GM12872 (cell line): Measurements from ENCODE around the gene NIM1K.

Experiments
- TF ChIP-seq, protein P1 (sequence below): IDR thresholded peaks from 3 replicates; pipeline ENCODE4 v1.5.1; 2011; ENCODE audit warnings: low read depth, mild to moderate bottlenecking, low read length, moderate library complexity; ENCODE audit not compliant: insufficient read depth

The NIM1K gene

GRCh38 chr5:43152946-43153345, 39.1 kb upstream of the NIM1K start:
- TF ChIP-seq, protein P1, sequence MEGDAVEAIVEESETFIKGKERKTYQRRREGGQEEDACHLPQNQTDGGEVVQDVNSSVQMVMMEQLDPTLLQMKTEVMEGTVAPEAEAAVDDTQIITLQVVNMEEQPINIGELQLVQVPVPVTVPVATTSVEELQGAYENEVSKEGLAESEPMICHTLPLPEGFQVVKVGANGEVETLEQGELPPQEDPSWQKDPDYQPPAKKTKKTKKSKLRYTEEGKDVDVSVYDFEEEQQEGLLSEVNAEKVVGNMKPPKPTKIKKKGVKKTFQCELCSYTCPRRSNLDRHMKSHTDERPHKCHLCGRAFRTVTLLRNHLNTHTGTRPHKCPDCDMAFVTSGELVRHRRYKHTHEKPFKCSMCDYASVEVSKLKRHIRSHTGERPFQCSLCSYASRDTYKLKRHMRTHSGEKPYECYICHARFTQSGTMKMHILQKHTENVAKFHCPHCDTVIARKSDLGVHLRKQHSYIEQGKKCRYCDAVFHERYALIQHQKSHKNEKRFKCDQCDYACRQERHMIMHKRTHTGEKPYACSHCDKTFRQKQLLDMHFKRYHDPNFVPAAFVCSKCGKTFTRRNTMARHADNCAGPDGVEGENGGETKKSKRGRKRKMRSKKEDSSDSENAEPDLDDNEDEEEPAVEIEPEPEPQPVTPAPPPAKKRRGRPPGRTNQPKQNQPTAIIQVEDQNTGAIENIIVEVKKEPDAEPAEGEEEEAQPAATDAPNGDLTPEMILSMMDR = no peak

DNA sequence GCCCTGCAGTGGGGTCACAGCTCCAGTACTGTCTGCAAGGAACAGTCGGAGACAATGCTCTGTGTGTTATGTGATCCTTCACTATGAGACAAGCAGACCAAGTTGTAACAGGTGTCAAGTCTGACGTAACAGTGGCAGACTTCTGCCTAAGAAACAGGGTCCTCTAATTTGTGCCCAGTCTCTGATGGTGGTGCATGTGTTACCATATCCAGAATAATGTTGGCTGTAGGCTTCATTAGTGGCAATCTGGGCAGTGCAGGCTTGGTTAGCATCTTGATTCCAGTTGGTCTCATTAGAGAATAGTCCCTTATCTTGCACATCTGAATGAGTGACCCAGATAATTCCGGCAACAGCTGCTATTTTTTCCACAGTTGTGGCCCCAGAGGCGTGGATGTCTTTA, 37.6 kb upstream of the NIM1K start:
- TF ChIP-seq, protein P1 = no peak

GRCh38 chr5:43155394-43156096, 36.5 kb upstream of the NIM1K start:
- TF ChIP-seq, protein P1 = no peak

- TF ChIP-seq, protein P1 = no peak
Observed at GRCh38 chr5:43156388-43156787, 35.6 kb upstream of the NIM1K start.

DNA sequence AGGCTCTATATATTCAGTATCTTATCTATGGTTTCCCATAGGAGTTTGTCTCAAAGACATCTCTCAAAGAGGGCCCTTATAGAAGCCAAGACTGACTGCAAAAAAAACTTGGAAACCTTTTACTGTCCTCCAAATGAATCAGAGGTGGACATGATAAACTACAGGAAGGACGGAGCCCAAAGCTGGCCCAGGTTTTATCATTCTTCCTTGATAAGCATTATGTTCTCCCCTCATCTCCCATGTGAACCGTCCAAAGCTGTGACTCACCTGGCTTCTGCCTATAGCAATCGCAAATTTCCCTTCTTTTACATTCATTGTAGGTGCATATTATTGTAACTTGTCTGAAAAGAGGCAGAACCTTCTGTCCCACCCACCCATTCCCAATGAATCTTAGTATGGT, 35.0 kb upstream of the NIM1K start:
- TF ChIP-seq, protein P1 = no peak

- TF ChIP-seq, protein P1 = no peak
Observed at GRCh38 chr5:43161244-43161643, 30.8 kb upstream of the NIM1K start.

DNA sequence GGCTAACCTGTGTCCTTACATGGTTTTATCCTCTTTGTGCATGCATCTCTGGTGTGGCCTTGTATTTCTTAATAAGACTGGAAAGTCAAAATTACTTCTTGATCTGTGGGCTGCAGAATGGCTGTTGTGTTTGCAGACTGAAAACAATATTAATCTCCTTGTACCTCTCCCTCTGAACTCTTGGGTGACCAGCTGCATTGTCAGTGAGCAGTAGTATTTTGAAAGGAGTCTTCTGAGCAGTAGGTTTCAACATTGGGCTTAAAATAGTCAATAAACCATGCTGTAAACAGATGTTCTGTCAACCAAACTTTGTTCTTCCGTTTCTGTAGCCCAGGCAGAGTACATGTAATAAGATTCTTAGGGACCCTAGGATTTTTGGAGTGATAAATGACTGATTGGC, 26.7 kb upstream of the NIM1K start:
- TF ChIP-seq, protein P1 = no peak
